ENCODE results near the gene SPO11.

DNA sequence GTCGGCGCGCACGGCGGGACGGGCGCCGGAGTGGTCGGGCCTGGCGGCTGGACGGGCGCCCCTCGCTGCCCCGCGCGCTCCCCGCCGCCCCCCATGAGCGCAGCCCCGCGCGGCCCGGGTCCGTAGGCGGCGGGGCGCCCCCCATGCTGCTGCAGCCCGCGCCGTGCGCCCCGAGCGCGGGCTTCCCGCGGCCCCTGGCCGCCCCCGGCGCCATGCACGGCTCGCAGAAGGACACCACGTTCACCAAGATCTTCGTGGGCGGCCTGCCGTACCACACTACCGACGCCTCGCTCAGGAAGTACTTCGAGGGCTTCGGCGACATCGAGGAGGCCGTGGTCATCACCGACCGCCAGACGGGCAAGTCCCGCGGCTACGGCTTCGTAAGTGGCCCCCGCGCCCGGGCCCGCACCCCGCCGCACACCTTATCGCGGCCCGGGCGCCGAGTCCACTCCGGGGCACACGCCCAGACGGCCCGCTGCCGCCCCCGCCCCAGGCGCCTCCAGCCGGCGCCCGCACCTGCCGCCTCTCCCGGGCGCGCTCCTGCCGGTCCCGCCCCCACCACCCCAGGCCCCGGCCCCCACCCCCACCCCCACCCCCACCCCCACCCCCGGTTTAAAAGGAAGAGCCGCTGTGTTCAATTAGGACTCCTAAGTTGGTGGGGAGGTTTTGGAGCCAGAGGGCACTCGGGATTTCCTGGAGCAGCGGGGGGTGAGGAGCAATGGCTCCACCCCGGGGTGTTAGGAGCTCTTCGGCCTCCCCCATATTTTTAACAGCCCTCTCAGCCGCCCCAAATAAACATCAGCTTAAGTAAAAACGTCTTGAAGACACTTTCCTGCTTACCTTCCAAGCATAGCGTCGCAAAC is 62.1 kb downstream of the SPO11 start:
- TF ChIP-seq, protein P1, sequence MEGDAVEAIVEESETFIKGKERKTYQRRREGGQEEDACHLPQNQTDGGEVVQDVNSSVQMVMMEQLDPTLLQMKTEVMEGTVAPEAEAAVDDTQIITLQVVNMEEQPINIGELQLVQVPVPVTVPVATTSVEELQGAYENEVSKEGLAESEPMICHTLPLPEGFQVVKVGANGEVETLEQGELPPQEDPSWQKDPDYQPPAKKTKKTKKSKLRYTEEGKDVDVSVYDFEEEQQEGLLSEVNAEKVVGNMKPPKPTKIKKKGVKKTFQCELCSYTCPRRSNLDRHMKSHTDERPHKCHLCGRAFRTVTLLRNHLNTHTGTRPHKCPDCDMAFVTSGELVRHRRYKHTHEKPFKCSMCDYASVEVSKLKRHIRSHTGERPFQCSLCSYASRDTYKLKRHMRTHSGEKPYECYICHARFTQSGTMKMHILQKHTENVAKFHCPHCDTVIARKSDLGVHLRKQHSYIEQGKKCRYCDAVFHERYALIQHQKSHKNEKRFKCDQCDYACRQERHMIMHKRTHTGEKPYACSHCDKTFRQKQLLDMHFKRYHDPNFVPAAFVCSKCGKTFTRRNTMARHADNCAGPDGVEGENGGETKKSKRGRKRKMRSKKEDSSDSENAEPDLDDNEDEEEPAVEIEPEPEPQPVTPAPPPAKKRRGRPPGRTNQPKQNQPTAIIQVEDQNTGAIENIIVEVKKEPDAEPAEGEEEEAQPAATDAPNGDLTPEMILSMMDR (IDR thresholded peaks at IDR 0.05), result no peak
- no peak for TF ChIP-seq POLR2A (IDR thresholded peaks at IDR 0.05)

Data from testis (tissue), 2 donors.